OCI-LY3 (cell line): Measurements from ENCODE around the gene MAB21L3.

Experiments
- CTCF ChIP-seq: fragments of 200-600, 300-600 bp; sonication (generic); IDR thresholded peaks from 2 replicates; pipeline ENCODE4 v1.5.1; 2014; ENCODE audit warnings: antibody characterized with exemption, low read length, low read depth
- EZH2phosphoT487 ChIP-seq: fragments of 200-600 bp; shearing (Covaris generic); IDR thresholded peaks from 2 replicates; pipeline ENCODE4 v1.6.1; 2018; ENCODE audit warnings: antibody characterized with exemption, mixed run types, low read depth

DNA sequence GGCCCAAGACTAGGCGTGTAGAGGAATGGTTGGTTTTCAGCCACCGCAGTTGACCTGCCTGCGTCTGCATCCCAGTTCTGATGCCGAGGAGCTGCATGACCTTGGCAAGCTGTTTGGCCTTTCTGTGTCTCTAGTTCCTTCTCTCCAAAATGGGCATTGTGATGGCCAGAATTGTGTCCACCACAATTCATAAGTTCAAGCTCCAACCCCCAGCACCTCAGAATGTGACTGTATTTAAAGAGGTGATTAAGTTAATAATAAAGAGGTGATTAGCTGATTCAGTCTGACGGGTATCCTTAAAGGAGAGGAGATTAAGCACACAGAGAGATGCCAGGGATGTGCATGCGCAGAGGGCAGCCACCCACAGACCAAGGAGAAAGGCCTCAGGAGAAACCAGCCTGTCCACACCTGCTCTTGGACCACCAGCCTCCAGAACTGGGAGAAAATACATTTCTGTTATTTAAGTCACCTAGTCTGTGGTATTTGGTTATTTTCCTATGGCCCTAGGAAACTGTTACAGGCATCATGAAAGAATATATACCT, 28.5 kb downstream of the MAB21L3 start:
- TF ChIP-seq CTCF (no peak), EZH2phosphoT487 (no peak)
